NB4 (cell line): ENCODE measurements around the gene PDE8A.

Experiments used
- MYC ChIP-seq: IDR thresholded peaks from 2 replicates; pipeline ENCODE4 v1.6.1; 2011; ENCODE audit warnings: low read depth, low read length
- POLR2A ChIP-seq: IDR thresholded peaks from 2 replicates; pipeline ENCODE4 v1.6.1; 2011; ENCODE audit warnings: mild to moderate bottlenecking; ENCODE audit not compliant: insufficient read length; ENCODE audit errors: extremely low read depth
- TF ChIP-seq, protein P1 (sequence below): IDR thresholded peaks from one replicate; pipeline ENCODE4 v1.5.1; 2012; ENCODE audit warnings: low read depth, low read length
- TF ChIP-seq, protein P2 (sequence below): IDR thresholded peaks from 2 replicates; pipeline ENCODE4 v1.6.1; 2011; ENCODE audit warnings: low read depth, low read length

DNA sequence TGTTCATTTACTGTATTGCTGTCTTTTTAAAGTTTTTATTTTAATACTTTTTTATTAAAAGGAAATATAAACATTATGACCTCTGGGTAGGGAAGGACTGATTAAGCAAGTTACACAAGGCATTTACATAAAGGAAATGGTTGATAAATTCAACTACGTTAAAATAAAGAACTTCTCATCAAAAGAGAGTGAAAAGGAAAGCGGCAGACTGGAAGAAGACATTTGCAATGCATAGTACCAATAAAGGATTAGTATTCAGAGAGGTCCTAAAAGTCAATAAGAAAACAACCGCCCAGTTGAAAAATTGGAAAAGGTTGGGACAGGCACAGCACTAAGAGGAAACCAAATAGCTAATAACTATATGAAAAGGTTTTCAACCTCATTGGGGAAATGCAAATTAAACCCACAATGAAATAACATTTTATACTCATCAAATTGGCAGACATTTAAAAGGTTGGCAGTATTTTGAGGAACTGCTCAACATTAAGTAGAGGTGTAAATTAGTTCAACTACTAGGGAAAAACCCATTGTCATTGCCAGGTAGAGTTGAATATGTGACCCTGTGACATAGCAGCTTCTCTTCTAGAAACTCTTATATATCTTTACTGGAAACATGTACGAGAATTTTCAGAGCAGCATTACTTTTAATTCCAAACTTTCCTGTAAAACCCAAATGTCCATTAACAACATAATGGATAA is 9.5 kb downstream of the PDE8A start:
- TF ChIP-seq, protein P1, sequence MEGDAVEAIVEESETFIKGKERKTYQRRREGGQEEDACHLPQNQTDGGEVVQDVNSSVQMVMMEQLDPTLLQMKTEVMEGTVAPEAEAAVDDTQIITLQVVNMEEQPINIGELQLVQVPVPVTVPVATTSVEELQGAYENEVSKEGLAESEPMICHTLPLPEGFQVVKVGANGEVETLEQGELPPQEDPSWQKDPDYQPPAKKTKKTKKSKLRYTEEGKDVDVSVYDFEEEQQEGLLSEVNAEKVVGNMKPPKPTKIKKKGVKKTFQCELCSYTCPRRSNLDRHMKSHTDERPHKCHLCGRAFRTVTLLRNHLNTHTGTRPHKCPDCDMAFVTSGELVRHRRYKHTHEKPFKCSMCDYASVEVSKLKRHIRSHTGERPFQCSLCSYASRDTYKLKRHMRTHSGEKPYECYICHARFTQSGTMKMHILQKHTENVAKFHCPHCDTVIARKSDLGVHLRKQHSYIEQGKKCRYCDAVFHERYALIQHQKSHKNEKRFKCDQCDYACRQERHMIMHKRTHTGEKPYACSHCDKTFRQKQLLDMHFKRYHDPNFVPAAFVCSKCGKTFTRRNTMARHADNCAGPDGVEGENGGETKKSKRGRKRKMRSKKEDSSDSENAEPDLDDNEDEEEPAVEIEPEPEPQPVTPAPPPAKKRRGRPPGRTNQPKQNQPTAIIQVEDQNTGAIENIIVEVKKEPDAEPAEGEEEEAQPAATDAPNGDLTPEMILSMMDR, result no peak
- TF ChIP-seq POLR2A (no peak), MYC (no peak)
- TF ChIP-seq, protein P2, sequence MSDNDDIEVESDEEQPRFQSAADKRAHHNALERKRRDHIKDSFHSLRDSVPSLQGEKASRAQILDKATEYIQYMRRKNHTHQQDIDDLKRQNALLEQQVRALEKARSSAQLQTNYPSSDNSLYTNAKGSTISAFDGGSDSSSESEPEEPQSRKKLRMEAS, result no peak
